Keratinocyte (primary cell): ENCODE data around the gene DCN.

Experiments
- CTCF ChIP-seq, 3 experiments: IDR thresholded peaks in 1 of 3; conservative IDR thresholded peaks in 1 of 3; optimal IDR thresholded peaks in 1 of 3; 2 replicates in 2 of 3; 3 replicates in 1 of 3; pipeline versions ENCODE3 to v1.5.1; 2011; ENCODE audit warnings: low read length in 3 of 3, mild to moderate bottlenecking in 3 of 3, moderate library complexity in 2 of 3, control low read depth in 1 of 3, inconsistent platforms in 1 of 3; ENCODE audit not compliant: insufficient read depth in 2 of 3; ENCODE audit errors: extremely low read depth in 1 of 3
- EZH2 ChIP-seq: IDR thresholded peaks from one replicate; pipeline ENCODE4 v1.6.1; 2012; ENCODE audit warnings: inconsistent platforms, mild to moderate bottlenecking, low read length, moderate library complexity

GRCh38 chr12:91094957-91095356 is 87.7 kb downstream of the DCN start:
- no peak for TF ChIP-seq CTCF (optimal IDR thresholded peaks at IDR 0.05 in 1 of 3, IDR thresholded peaks at IDR 0.05 in 1 of 3, conservative IDR thresholded peaks at IDR 0.05 in 1 of 3; ENCODE audit: extremely low read depth in 1 of 3, insufficient read depth in 2 of 3, low read length in 3 of 3)
- no peak for TF ChIP-seq EZH2
